Measurements from ENCODE around the gene ZNF550. TPM values are rescaled to one million over a fixed set of nuclear protein-coding genes. Genes with fewer than 3 reads are reported as not detected.

Gene ZNF550
- total RNA-seq, 2 experiments from 2014 or later = 15.7 to 20.0 TPM

GRCh38 chr19:57599377-57599760, 39.7 kb upstream of the ZNF550 start:
- H3K4me3 Mint-ChIP-seq = peak overlapping the region; percentile 91
- ChIA-PET CTCF (no interaction called here), POLR2A (interaction anchor here (0.6 to 2.0 kb wide), 7 partner anchors 14 to 403 kb away, joined by 3 to 5 read pairs (median 4); partner anchors contain the start of genes ZIK1, ZNF134, ZNF211 and ZNF416)
- peaks cover 27% of the 10 kb centered on the region for H3K4me1 Mint-ChIP-seq (ENCODE audit: low read depth)
- H3K9me3 Mint-ChIP-seq = peaks cover 27% of the 10 kb centered on the region
- H3K4me3 ChIP-seq (ENCODE audit: low read length) = peak overlapping the region; percentile 77
- H3K27me3 Mint-ChIP-seq = no peaks in the 10 kb centered on the region
- ATAC-seq (ENCODE audit: poor library complexity) = peak; percentile 26
- H3K36me3 ChIP-seq (ENCODE audit: insufficient read depth, low read length) = peaks cover 19% of the 10 kb centered on the region
- H3K4me1 ChIP-seq (ENCODE audit: insufficient read depth, low read length) = peaks cover 15% of the 10 kb centered on the region
- H3K36me3 Mint-ChIP-seq (ENCODE audit: low read depth) = peaks cover 59% of the 10 kb centered on the region
- intact Hi-C loops (cut with DNase I, micrococcal nuclease) = loop anchor here in 1 of 2 experiments (1.0 to 2.0 kb wide), 2 partner anchors 15 to 20 kb away; partner anchors contain the start of gene ZIK1
- H3K27me3 ChIP-seq (ENCODE audit: control insufficient read depth in 1 of 2, insufficient read depth in 2 of 2, low read length in 2 of 2) = no peaks in the 10 kb centered on the region
- H3K27ac Mint-ChIP-seq = peak overlapping the region; percentile 52
- DNase-seq = no peak
- peak overlapping the region in 1 of 2 donors; percentile 29 for H3K27ac ChIP-seq (ENCODE audit: low read depth in 1 of 2, low read length in 2 of 2)
- H3K9me3 ChIP-seq (ENCODE audit: control insufficient read depth in 1 of 2, insufficient read depth in 1 of 2, low read length in 2 of 2) = peaks cover 18 to 24% of the 10 kb centered on the region in 2 experiments
- no peak for TF ChIP-seq CTCF (IDR thresholded peaks at IDR 0.05)

GRCh38 chr19:57587529-57587928, 27.9 kb upstream of the ZNF550 start:
- Mint-ChIP-seq H3K27ac (no peak overlapping the region), H3K4me1 (ENCODE audit: low read depth) (peaks cover 19% of the 10 kb centered on the region), H3K9me3 (peaks cover 32% of the 10 kb centered on the region), H3K4me3 (no peak overlapping the region), H3K27me3 (no peaks in the 10 kb centered on the region), H3K36me3 (ENCODE audit: low read depth) (peaks cover 89% of the 10 kb centered on the region)
- no peak overlapping the region for H3K4me3 ChIP-seq (ENCODE audit: low read length)
- intact Hi-C loops (cut with DNase I, micrococcal nuclease) = loop anchor here in 1 of 2 experiments (10.0 kb wide), 1 partner anchor 567 kb away; the partner anchor contains the start of gene ZNF329
- no peak for TF ChIP-seq CTCF (IDR thresholded peaks at IDR 0.05)
- ChIA-PET CTCF (no interaction called here), POLR2A (no interaction called here)
- no peak for ATAC-seq (ENCODE audit: poor library complexity)
- H3K27ac ChIP-seq (ENCODE audit: low read depth in 1 of 2, low read length in 2 of 2) = no peak overlapping the region
- H3K4me1 ChIP-seq (ENCODE audit: insufficient read depth, low read length) = peaks cover 22% of the 10 kb centered on the region
- DNase-seq = no peak
- H3K9me3 ChIP-seq (ENCODE audit: control insufficient read depth in 1 of 2, insufficient read depth in 1 of 2, low read length in 2 of 2) = peaks cover 60 to 79% of the 10 kb centered on the region in 2 experiments
- no peaks in the 10 kb centered on the region for H3K27me3 ChIP-seq (ENCODE audit: control insufficient read depth in 1 of 2, insufficient read depth in 2 of 2, low read length in 2 of 2)
- H3K36me3 ChIP-seq (ENCODE audit: insufficient read depth, low read length) = peaks cover 32% of the 10 kb centered on the region

- Mint-ChIP-seq H3K4me3 (peak within 1 kb of the TSS; percentile 92), H3K9me3 (peaks cover 32% of the 10 kb centered on the region), H3K27me3 (no peaks in the 10 kb centered on the region), H3K27ac (peak within 1 kb of the TSS; percentile 61), H3K4me1 (ENCODE audit: low read depth) (peaks cover 23% of the 10 kb centered on the region), H3K36me3 (ENCODE audit: low read depth) (peaks cover 70% of the 10 kb centered on the region)
- CTCF ChIA-PET = interaction anchor here (2.1 kb wide), 1 partner anchor 106 kb away, joined by 6 read pairs; the partner anchor contains the start of gene ZNF772
- Histone ChIP-seq H3K4me1 (ENCODE audit: insufficient read depth, low read length) (peaks cover 29% of the 10 kb centered on the region), H3K27ac (ENCODE audit: low read depth in 1 of 2, low read length in 2 of 2) (peak within 1 kb of the TSS; percentile 26 to 38), H3K36me3 (ENCODE audit: insufficient read depth, low read length) (peaks cover 16% of the 10 kb centered on the region), H3K27me3 (ENCODE audit: control insufficient read depth in 1 of 2, insufficient read depth in 2 of 2, low read length in 2 of 2) (no peaks in the 10 kb centered on the region), H3K4me3 (ENCODE audit: low read length) (peak within 1 kb of the TSS; percentile 83), H3K9me3 (ENCODE audit: control insufficient read depth in 1 of 2, insufficient read depth in 1 of 2, low read length in 2 of 2) (peaks cover 41 to 61% of the 10 kb centered on the region in 2 experiments)
- ATAC-seq (ENCODE audit: poor library complexity) = peak; percentile 87
- intact Hi-C loops (cut with DNase I, micrococcal nuclease) = loop anchor here in 1 of 2 experiments (2.0 to 10.0 kb wide), 3 partner anchors 15 to 571 kb away; partner anchors contain the start of genes ZNF329, ZNF530 and ZNF671
- peak; percentile 76 to 96 (median 84) for DNase-seq
- no peak for TF ChIP-seq CTCF (IDR thresholded peaks at IDR 0.05)
- POLR2A ChIA-PET = interaction anchor here (0.9 to 1.7 kb wide), 6 partner anchors 16 to 107 kb away, joined by 4 to 5 read pairs (median 4); partner anchors contain the start of genes ZNF134, ZNF211, ZNF530 and ZNF772
Measured at GRCh38 chr19:57583521-57584416, 24.1 kb upstream of the ZNF550 start, which contains the start of gene ZIK1. Gene ZIK1, plus strand, starts transcription at chr19:57584145. Its CDS starts 212 bp downstream, at chr19:57584357.

Data from CD4-positive, alpha-beta T cell (primary cell).